HG03378 (cell line): ENCODE data around the gene DSPP.

Experiments
- ATAC-seq: cut with Tn5 transposase; IDR thresholded peaks from one replicate; pipeline ENCODE4 v1.9.1; 2021; ENCODE audit warnings: mild to moderate bottlenecking, moderate library complexity; ENCODE audit not compliant: unreplicated experiment

DSPP gene

DNA sequence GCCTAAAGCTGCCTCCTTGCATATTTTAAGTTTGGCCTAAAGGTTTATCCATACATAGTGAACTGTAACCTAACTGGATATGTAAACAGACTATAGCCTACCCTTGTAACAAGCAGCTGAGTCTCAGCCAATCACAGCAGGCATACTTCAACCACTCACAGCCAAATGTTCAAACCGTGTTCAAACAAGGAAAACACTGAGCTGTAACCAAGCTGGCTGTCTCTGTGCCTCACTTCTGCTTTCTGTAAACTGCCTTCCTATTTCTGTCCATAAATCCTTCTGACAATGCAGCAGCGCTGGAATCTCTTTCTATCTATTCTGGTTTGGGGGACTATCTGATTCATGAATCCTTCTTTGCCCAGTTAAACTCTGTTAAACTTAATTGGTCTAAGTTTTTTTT lies 16.4 kb downstream of the DSPP start:
- peak; percentile 88 for ATAC-seq

DNA sequence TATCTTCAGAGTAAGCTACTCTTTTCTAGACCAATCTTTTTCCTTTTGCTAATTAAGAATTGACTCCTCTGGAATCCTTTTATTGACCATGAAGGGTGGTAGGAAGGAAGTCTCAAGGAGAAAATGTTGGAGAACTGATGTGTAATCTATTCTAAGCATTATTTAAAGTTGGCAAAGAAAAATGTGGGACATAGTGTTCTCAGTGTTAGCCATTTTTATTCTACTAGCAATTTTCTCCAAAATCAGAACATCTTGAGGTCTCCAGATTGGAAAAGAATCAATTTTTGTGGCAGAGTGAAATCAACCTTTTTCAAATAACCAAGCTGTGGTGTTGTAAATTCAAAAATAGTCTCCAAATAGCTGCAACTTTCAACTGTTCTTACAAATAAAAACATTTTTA lies 23.3 kb downstream of the DSPP start:
- ATAC-seq = no peak

DNA sequence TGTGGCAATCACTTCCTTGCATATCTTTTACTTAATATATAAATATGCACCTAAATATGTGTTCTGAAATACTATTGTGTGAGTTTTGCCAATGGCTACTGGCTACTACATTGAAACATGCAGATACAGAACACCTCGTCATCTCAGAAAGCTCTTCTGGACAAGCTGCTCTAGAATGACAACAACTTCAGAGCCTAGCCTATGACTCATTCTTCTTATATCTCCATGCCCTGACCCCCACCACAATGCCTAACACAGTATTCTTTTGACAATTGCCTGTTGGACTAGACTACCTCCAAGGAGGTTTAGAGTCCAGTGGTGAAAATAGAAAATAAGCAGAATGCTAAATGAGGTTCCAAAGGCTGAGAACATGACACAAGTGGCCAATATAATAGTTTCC lies 24.1 kb downstream of the DSPP start:
- no peak for ATAC-seq

DNA sequence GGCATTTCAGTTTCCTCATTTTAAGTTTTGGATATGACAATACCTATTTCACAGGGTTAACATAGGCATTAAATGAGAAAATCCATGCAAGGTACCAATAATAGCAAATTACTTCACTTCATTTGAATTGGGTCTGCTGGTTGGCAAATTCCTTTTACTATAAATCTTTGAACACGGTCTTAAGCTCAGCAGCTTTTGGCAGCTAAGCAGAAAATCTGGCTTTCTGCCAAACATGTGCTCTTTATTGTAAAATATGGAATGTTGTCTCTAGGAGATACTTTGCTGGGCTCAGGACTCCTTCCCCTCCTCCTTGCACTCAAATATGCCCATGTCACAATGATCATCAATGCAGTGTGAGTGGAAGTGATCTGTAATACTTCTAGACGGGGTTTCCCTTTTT lies 24.9 kb downstream of the DSPP start:
- no peak for ATAC-seq

DNA sequence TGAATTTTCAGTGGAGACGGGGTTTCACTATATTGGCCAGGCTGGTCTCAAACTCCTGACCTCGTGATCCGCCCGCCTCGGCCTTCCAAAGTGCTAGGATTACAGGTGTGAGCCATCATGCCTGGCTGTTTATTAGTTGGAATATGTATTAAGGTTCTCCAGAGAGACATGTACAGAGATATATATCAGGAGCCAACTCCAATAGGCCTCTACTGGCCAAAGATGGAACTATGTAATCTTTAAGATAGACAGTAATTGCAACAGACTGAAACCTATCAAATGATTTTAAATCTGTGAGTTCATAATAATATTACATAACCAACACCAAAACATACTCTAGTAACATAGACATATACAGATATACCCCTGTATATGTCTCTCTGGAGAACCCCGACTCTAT lies 36.0 kb downstream of the DSPP start:
- no peak for ATAC-seq

DNA sequence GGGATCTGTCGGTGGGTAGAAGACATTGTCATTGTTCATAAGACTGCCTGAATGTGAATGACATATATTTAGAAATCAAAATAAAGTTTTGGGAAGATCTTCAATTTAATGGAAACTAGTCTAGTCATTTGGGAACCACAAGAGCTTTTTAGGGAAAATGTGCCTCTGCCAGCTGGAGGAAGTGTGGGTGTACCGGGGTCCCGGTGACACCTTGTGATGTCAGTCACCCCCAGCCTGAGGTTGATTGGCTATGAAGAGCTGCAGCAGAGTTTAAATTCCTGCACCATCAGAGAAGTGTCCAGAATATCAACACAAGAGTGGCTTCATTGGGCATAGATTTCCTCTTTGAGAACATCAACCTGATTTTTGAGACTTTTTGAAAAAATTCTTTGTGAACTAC lies 41.7 kb downstream of the DSPP start, which contains the start of gene DMP1:
TSS of gene DMP1 (plus strand) at position 301 of the 400 bp plus-strand sequence. CDS start 6,213 bp downstream, outside the sequence.
- no peak for ATAC-seq

DNA sequence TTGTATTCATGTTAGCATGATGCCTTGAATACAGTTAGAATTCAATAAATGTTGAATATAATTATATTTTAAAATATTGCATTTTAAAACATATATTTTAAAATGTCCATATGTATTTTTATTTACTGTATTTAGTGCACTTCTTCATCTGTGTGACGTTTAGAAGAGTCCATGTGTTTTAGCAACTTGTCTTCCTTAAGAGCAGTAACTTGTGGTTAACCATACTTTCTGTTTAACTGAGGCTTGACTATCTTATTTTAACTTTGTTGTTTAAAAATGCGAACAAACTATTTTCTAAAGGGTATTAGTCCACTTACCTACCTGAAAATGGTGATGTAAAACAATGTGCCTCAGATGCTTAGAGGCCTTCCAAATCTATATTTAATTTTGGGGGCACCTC lies 42.6 kb downstream of the DSPP start:
- ATAC-seq = no peak

DNA sequence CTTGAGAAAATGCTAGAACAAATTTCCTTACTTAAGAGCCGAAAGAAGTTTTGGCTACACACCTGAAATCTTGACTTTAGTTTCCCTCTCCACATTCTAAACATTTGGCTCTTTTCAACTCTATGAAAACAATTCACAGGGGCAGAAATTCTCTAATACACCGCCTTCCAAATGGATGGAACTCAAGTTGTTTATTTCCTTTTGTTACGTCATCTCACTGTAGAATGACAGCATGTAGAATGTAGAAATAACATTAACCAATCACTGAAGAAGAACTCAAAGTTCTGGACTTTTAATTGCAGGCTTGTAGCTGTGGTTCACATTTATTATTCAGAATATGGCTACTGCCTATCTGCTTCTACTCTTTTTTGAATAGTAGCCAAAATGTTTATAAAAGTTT lies 43.6 kb downstream of the DSPP start:
- ATAC-seq = no peak

DNA sequence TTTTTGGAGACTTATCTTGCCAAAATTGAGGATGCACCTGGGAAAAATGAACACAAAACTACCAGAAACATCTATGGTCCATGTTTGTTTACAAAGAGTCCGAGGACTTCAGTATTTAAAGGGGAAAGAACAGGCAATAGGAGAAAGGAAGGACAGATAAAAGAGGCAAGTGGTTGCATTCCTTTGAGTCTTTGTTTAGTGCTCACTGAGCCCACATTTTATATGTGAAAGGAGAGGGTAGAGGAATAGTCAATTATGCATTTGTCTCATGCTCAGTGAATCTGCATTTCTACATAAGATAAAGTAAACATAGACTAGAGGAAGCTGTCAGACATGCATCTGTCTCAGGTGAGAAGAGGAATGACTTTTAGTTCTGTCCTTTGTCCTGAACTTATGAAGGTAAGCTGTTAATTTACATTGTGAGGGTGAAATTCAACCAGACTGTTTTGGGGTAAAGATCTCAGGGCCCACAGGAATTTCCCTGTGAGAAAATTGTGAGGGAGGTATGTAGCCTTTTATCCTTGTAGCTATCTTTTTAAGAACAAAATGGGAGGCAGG lies 46.2 kb downstream of the DSPP start:
- ATAC-seq = no peak

DNA sequence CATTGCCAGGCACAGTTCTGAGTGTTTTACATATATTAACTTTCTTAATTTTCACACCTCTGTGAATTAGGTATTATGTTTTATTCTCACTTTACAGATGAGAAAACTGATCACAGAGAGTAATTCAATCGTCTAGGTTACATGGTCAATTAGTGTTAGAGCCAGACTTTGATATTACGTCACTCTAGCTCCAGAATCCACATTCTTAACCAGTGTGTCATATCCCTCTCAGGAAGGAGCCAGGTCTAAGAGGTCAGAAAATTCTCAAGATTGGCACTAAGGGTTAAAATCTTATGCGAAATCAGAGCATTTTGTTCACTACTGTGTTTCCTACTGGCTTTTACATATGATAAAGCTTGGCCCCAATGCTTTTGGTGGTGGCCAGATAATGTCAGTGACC lies 49.2 kb downstream of the DSPP start:
- ATAC-seq = no peak

DNA sequence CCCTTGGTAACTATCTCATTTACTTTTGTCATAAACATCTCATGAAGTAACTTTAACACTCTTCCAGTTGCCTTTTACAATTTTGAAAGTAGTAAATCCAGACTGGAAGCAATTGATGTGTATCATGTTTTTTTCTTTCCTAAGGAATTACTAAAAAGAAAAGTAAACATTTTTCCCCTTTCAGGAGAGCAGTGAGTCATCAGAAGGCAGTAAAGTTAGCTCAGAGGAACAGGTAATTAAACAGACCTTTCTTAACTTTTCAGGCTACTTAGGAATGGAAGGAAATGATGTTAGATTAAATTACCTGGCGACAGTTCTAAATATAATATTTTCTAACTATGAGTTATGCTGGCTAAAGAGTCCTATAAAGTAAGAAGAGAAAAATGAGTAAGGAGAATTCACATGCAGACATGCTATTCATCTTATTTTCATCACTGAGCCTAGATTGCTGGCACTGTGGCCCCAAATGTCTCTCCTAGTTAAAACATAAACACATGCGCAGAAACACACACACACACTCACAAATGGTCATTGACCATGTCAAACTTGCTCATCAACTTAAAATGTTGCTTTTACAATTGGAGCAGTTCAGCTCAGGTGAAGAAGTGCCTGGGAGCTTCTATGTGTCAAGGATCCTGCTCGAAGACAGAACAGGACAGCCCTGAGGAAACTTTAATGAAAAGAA lies 51.1 kb downstream of the DSPP start:
- ATAC-seq = no peak

DNA sequence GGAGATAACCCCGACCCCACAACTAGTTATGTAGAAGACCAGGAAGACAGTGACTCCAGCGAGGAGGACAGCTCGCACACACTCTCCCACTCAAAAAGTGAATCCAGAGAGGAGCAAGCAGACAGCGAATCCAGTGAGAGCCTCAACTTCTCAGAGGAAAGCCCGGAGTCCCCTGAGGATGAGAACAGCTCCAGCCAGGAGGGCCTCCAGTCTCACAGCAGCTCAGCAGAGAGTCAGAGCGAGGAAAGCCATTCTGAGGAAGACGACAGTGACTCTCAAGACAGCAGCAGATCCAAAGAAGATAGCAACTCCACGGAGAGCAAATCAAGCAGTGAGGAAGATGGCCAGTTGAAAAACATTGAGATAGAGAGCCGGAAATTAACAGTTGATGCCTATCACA lies 54.5 kb downstream of the DSPP start:
- ATAC-seq = no peak
